Prostate gland (tissue), 2 donors: ENCODE measurements around the gene LIN7B. TPM values are rescaled to one million over a fixed set of nuclear protein-coding genes. Genes with fewer than 3 reads are reported as not detected.

ENCODE experiments used
- DNase-seq: peaks from one replicate; pipeline ENCODE4 v3.0.0-alpha.2; 2019; ENCODE audit warnings: low spot score
- H3K27ac ChIP-seq, 2 donors: fragments of 200-600 bp; sonication (generic); 2 replicates each; pipeline ENCODE4 v1.5.1; 2017 to 2019
- H3K27me3 ChIP-seq: fragments of 200-600 bp; sonication (generic); replicated peaks from 2 replicates; pipeline ENCODE4 v1.5.1; 2019; ENCODE audit not compliant: insufficient read depth
- H3K36me3 ChIP-seq, 2 donors: fragments of 200-600 bp; sonication (generic); 1 replicate in 1 of 2; 2 replicates in 1 of 2; pipeline versions ENCODE4 v1.5.1 to v1.8.1; 2017 to 2019
- H3K4me1 ChIP-seq: fragments of 200-600 bp; sonication (generic); replicated peaks from 2 replicates; pipeline ENCODE4 v1.5.1; 2019
- H3K4me3 ChIP-seq, 2 donors: fragments of 200-600 bp; sonication (generic); 2 replicates each; pipeline ENCODE4 v1.5.1; 2017 to 2019
- H3K9me3 ChIP-seq: fragments of 200-600 bp; sonication (generic); 2 replicates; pipeline ENCODE4 v1.5.1; 2017
- POLR2A ChIP-seq: fragments of 450-650 bp; IDR thresholded peaks from one replicate; pipeline ENCODE4 v1.6.1; 2016; ENCODE audit warnings: antibody characterized with exemption, mild to moderate bottlenecking
- POLR2AphosphoS5 ChIP-seq: sonication (generic); formaldehyde crosslinking; IDR thresholded peaks from one replicate; pipeline ENCODE4 v1.6.1; 2017; ENCODE audit warnings: antibody characterized with exemption
- WGBS: methylation state at CpG from one replicate; pipeline ENCODE4 v1.1.5; 2018; 5-methylcytosine and 5-hydroxymethylcytosine counted together
- intact Hi-C: fragments of 100-400 bp; cut with DNase I; formaldehyde crosslinking; loops from one replicate; pipeline ENCODE4 v1.14.2; 2022
- total RNA-seq, 2 donors: library from RNA; depleted of rRNA; stranded (reverse); fragments of >200 nt; gene quantifications; one replicate each; pipeline ENCODE4 v1.1.0, GENCODE V29; 2016
- TF ChIP-seq, protein P1 (sequence below), 4 experiments: fragments of 200-600 bp in 2 of 4; fragments of 450-650 bp in 2 of 4; sonication (generic) in 2 of 4; IDR thresholded peaks; 1 replicate in 3 of 4; 2 replicates in 1 of 4; pipeline ENCODE4 v1.5.1; 2016 to 2019; ENCODE audit warnings: antibody characterized with exemption in 4 of 4, mild to moderate bottlenecking in 2 of 4, moderate library complexity in 2 of 4

LIN7B gene
- total RNA-seq, 2 donors from 2014 or later: 31.2 to 64.3 TPM

DNA sequence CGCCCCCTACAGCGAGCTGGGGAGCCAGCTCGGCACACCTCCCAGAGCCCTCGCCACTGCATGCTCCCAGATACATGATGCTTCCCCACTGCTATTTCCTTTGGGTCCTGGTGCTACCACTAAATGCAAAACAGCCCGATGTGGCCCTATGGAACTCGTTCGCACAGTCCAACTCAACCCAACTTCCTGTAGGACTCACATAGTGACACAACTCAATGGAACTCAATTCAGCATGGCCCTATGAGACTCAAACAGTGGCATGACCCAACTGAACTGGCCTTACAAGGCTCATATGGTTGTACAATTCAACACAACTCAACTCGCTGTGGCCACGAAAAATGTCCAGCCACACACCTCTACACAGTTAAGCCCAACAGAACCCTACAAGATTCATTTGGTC is 45.1 kb upstream of the LIN7B start:
- WGBS: 96% methylated on average over 9 of the region's 9 CpGs
- no peaks in the 10 kb centered on the region for H3K36me3 ChIP-seq
- TF ChIP-seq, protein P1, sequence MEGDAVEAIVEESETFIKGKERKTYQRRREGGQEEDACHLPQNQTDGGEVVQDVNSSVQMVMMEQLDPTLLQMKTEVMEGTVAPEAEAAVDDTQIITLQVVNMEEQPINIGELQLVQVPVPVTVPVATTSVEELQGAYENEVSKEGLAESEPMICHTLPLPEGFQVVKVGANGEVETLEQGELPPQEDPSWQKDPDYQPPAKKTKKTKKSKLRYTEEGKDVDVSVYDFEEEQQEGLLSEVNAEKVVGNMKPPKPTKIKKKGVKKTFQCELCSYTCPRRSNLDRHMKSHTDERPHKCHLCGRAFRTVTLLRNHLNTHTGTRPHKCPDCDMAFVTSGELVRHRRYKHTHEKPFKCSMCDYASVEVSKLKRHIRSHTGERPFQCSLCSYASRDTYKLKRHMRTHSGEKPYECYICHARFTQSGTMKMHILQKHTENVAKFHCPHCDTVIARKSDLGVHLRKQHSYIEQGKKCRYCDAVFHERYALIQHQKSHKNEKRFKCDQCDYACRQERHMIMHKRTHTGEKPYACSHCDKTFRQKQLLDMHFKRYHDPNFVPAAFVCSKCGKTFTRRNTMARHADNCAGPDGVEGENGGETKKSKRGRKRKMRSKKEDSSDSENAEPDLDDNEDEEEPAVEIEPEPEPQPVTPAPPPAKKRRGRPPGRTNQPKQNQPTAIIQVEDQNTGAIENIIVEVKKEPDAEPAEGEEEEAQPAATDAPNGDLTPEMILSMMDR (IDR thresholded peaks at IDR 0.05): no peak
- TF ChIP-seq POLR2AphosphoS5 (no peak), POLR2A (no peak)

DNA sequence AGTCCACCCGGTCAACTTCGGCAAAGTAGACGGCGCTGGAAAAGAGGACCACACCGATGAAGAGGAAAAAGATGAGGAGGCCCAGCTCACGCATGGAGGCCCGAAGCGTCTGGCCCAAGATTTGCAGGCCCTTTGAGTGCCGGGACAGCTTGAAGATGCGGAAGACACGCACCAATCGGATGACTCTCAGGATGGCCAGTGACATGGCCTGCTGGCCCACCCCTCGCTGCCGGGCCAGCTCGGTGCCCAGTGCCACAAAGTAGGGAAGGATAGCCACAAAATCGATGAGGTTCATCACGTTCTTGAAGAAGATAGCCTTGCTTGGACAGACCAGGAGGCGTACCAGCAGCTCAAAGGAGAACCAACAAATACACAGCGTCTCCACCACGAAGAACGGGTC is 43.8 kb upstream of the LIN7B start:
- no peaks in the 10 kb centered on the region for H3K4me1 ChIP-seq
- no peaks in the 10 kb centered on the region for H3K9me3 ChIP-seq
- TF ChIP-seq, protein P1 (IDR thresholded peaks at IDR 0.05): no peak
- TF ChIP-seq POLR2A (no peak), POLR2AphosphoS5 (no peak)
- H3K4me3 ChIP-seq: no peak overlapping the region
- H3K27ac ChIP-seq: no peak overlapping the region
- WGBS: 97% methylated on average over 21 of the region's 21 CpGs
- intact Hi-C loops: no loop called here
- DNase-seq: no peak
- H3K27me3 ChIP-seq: peaks cover 4% of the 10 kb centered on the region
- no peaks in the 10 kb centered on the region for H3K36me3 ChIP-seq

More for the DNA sequence above, 45.1 kb upstream of the LIN7B start:
- no peak for DNase-seq
- Histone ChIP-seq H3K9me3 (no peaks in the 10 kb centered on the region), H3K4me1 (no peaks in the 10 kb centered on the region), H3K4me3 (no peak overlapping the region), H3K27me3 (peaks cover 4% of the 10 kb centered on the region), H3K27ac (no peak overlapping the region)
- intact Hi-C loops: no loop called here

DNA sequence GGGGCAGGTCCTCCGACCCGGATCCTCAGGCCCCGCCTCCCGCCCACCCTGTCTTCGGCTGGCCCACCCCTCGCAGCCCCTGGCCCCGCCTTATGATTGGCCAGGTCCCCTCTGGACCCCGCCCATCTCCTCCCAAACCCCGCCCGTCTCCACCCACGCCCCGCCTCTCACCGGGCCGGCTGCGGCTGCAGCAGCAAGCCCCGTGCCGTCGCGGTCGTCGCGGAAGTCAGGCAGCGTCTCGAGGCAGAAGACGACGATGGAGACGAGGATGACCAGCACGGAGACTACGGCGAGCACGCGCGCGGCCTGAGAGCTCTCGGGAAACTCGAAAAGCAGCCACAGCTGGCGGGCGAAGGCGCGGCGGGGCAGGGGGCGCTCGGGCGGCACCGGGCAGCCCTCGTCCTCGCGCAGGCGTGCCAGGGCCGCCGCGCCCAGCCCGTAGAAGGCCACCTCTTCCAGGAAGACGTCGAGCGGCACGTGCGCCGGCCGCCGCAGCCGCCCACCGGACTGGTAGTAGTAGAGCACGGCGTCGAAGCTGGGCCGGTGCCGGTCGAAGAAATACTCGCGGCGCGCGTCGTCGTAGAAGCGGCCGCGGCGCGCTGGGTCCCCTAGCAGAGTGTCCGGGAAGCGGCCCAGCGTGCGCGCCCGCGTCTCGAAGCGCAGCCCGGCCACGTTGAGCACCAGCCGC is 42.2 kb upstream of the LIN7B start:
- H3K9me3 ChIP-seq: no peaks in the 10 kb centered on the region
- H3K4me1 ChIP-seq: no peaks in the 10 kb centered on the region
- intact Hi-C loops: no loop called here
- TF ChIP-seq POLR2A: no peak
- TF ChIP-seq, protein P1 (IDR thresholded peaks at IDR 0.05): no peak
- TF ChIP-seq POLR2AphosphoS5: no peak
- WGBS: 4% methylated on average over 93 of the region's 93 CpGs
- no peak for DNase-seq
- no peak overlapping the region for H3K27ac ChIP-seq
- no peak overlapping the region for H3K4me3 ChIP-seq
- H3K27me3 ChIP-seq: peaks cover 4% of the 10 kb centered on the region
- no peaks in the 10 kb centered on the region for H3K36me3 ChIP-seq

DNA sequence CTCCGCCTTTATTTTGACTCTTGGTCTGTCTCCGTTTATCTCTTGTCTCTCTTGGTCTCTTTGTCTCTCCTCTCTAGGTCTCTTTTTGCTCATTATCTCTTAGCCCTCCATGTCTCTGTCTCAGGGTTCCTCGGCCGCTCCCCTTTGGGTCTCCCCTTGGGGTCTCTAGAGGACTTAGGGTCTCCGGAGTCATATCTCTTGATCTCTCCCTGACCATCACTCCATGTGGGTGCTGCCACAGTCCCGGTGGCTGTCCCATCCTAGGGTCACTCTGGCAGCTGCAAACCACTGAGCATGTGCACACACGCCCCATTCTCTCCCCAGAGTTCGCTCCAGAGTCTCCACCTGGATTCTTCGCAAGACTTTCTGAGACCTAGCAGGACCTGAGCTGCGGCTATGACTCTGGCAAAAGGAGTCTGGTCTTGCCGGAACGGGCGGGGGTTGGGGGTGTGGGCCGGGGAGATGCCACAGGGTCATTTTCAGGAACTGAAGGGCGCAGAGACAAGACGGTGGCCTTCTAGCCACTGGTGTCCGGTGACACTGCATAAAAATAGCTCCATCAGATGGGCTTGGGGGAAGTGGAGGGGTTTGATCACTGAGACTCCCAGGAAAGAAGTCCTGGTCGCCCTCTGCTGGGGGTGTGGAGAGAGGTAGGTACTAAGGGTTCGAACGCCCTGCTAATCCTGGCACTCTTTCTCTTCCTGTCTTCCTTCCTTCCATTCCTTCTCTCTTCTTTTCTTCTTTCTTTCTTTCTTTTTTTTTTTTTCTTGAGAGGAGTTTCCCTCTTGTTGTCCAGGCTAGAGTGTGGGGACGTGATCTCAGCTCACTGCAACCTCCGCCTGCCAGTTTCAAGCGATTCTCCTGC is 40.4 kb upstream of the LIN7B start:
- TF ChIP-seq, protein P1 (IDR thresholded peaks at IDR 0.05): no peak
- no peak for TF ChIP-seq POLR2AphosphoS5
- TF ChIP-seq POLR2A: no peak
- 48% methylated on average over 23 of the region's 23 CpGs for WGBS
- intact Hi-C loops: no loop called here

More for the DNA sequence above, 40.4 kb upstream of the LIN7B start:
- no peak for DNase-seq
- Histone ChIP-seq H3K4me1 (no peaks in the 10 kb centered on the region), H3K4me3 (no peak overlapping the region), H3K27ac (no peak overlapping the region), H3K9me3 (no peaks in the 10 kb centered on the region), H3K27me3 (peaks cover 4% of the 10 kb centered on the region), H3K36me3 (no peaks in the 10 kb centered on the region)
